Endothelial cell of umbilical vein (primary cell): Measurements from ENCODE around the gene C7. TPM values are rescaled to one million over a fixed set of nuclear protein-coding genes. Genes with fewer than 3 reads are reported as not detected.

Experiments used
- BruUV-seq: library from RNA; stranded (reverse); fragments of 400-500 nt; replicated peaks from 2 replicates; lab custom pipeline; 2021; lab: Mats Ljungman, UMichigan
- CTCF ChIA-PET: fragments of 300-600, 350-600 bp; sonication (Branson Sonifier 250); formaldehyde crosslinking; loops from one replicate; lab custom pipeline; 2021; ENCODE audit warnings: antibody characterized with exemption, inconsistent platforms; lab: Charles Lee
- POLR2A ChIA-PET: fragments of 300-600, 350-600 bp; sonication (Branson Sonifier 250); formaldehyde crosslinking; loops from one replicate; lab custom pipeline; 2021; ENCODE audit warnings: antibody characterized with exemption, inconsistent platforms; lab: Charles Lee
- DNase-seq: peaks from one replicate; pipeline ENCODE4 v3.0.0-alpha.2; 2011; ENCODE audit warnings: low read depth, low spot score
- FAIRE-seq: peaks from 2 replicates; lab custom pipeline; 2011; peaks lifted over from hg19 to GRCh38; lab: Jason Lieb, UNC
- H2AFZ ChIP-seq: 2 replicates; pipeline ENCODE4 v1.6.0; 2012; ENCODE audit warnings: low read depth, low read length, control low read depth, inconsistent platforms
- H3K27ac ChIP-seq: 2 replicates; pipeline ENCODE4 v1.5.1; 2011; ENCODE audit warnings: low read depth, mild to moderate bottlenecking, control low read depth, low read length, moderate library complexity; ENCODE audit not compliant: insufficient read depth
- H3K27me3 ChIP-seq, 2 experiments: 2 replicates each; pipeline versions ENCODE4 v1.6.0 to v1.6.1; 2011; ENCODE audit warnings: low read length in 2 of 2, mixed read lengths in 1 of 2; ENCODE audit not compliant: control insufficient read depth in 2 of 2, insufficient read depth in 2 of 2
- H3K36me3 ChIP-seq, 2 experiments: 2 replicates in 1 of 2; 3 replicates in 1 of 2; pipeline ENCODE4 v1.5.1; 2011; ENCODE audit warnings: low read length in 2 of 2, mild to moderate bottlenecking in 1 of 2, moderate library complexity in 1 of 2; ENCODE audit not compliant: control insufficient read depth in 2 of 2, insufficient read depth in 2 of 2; ENCODE audit errors: extremely low read depth in 1 of 2
- H3K4me1 ChIP-seq: 3 replicates; pipeline ENCODE4 v1.5.1; 2011; ENCODE audit warnings: mild to moderate bottlenecking, low read length; ENCODE audit not compliant: control insufficient read depth, insufficient read depth; ENCODE audit errors: extremely low read depth
- H3K4me2 ChIP-seq: 2 replicates; pipeline ENCODE4 v1.6.1; 2011; ENCODE audit warnings: low read length, control low read depth, mixed read lengths; ENCODE audit not compliant: insufficient read depth
- H3K4me3 ChIP-seq, 3 experiments: fragments of 200-600 bp in 1 of 3; sonication (generic), shearing (Covaris generic) in 1 of 3; replicated peaks in 1 of 3; 2 replicates each; pipeline ENCODE4 v1.5.1; 2011 to 2016; ENCODE audit warnings: control low read depth in 3 of 3, low read length in 3 of 3, mild to moderate bottlenecking in 2 of 3, inconsistent platforms in 1 of 3, low read depth in 1 of 3, moderate library complexity in 1 of 3; ENCODE audit not compliant: insufficient read depth in 1 of 3
- H3K79me2 ChIP-seq: 2 replicates; pipeline ENCODE4 v1.6.0; 2012; ENCODE audit warnings: low read length, inconsistent platforms; ENCODE audit not compliant: control insufficient read depth, insufficient read depth
- H3K9ac ChIP-seq: replicated peaks from 2 replicates; pipeline ENCODE3; 2011; ENCODE audit warnings: low read length, control low read depth; ENCODE audit not compliant: insufficient read depth; ENCODE audit errors: extremely low read depth
- H3K9me1 ChIP-seq: replicated peaks from 3 replicates; pipeline ENCODE4 v1.6.0; 2011; ENCODE audit warnings: mild to moderate bottlenecking, low read length; ENCODE audit not compliant: control insufficient read depth, insufficient read depth; ENCODE audit errors: extremely low read depth
- H3K9me3 ChIP-seq: replicated peaks from 2 replicates; pipeline ENCODE4 v1.5.1; 2012; ENCODE audit warnings: low read length, inconsistent platforms; ENCODE audit not compliant: control insufficient read depth, insufficient read depth
- H4K20me1 ChIP-seq: replicated peaks from 2 replicates; pipeline ENCODE3; 2011; ENCODE audit warnings: mild to moderate bottlenecking, low read length; ENCODE audit not compliant: control insufficient read depth, insufficient read depth; ENCODE audit errors: extremely low read depth
- EZH2 ChIP-seq: IDR thresholded peaks from 2 replicates; pipeline ENCODE4 v1.6.1; 2012; ENCODE audit warnings: borderline replicate concordance, low read depth, mild to moderate bottlenecking, moderate library complexity, low read length, inconsistent platforms; ENCODE audit not compliant: severe bottlenecking
- FOS ChIP-seq: IDR thresholded peaks from 2 replicates; pipeline ENCODE4 v1.6.1; 2011; ENCODE audit warnings: mild to moderate bottlenecking, low read length, moderate library complexity, borderline replicate concordance; ENCODE audit not compliant: insufficient read depth
- GATA2 ChIP-seq: IDR thresholded peaks from 2 replicates; pipeline ENCODE4 v1.7.0; 2011; ENCODE audit warnings: low read depth, mild to moderate bottlenecking, moderate library complexity, mixed read lengths, low read length; ENCODE audit not compliant: insufficient read length, insufficient read depth
- JUN ChIP-seq: IDR thresholded peaks from 2 replicates; pipeline ENCODE4 v1.6.1; 2011; ENCODE audit warnings: borderline replicate concordance, low read depth; ENCODE audit not compliant: insufficient read length, insufficient read depth
- MYC ChIP-seq: IDR thresholded peaks from one replicate; pipeline ENCODE4 v1.6.1; 2011; ENCODE audit warnings: mild to moderate bottlenecking, low read depth, low read length
- POLR2A ChIP-seq: IDR thresholded peaks from 2 replicates; pipeline ENCODE4 v1.6.1; 2012; ENCODE audit warnings: low read depth, mild to moderate bottlenecking, control low read depth, low read length
- POLR2AphosphoS5 ChIP-seq: IDR thresholded peaks from 2 replicates; pipeline ENCODE4 v1.6.1; 2012; ENCODE audit warnings: low read depth, mild to moderate bottlenecking, control low read depth, low read length, moderate library complexity; ENCODE audit not compliant: insufficient read depth
- dilution Hi-C: fragments of 300-500 bp; cut with MboI; formaldehyde crosslinking; loops from one replicate; pipeline ENCODE4 v1.15.0; 2019; ENCODE audit warnings: low sequenced_read_pairs; ENCODE audit not compliant: extremely low pct_ligation_motif_present
- intact Hi-C: fragments of 100-400 bp; cut with micrococcal nuclease; formaldehyde crosslinking; loops from one replicate; pipeline ENCODE4 v1.10.0; 2022
- polyA plus RNA-seq, 4 experiments: library from polyadenylated mRNA; depleted of rRNA in 3 of 4; stranded (reverse) in 3 of 4; unstranded in 1 of 4; fragments of >200 nt; gene quantifications; 2 replicates each; pipeline versions ENCODE4 v1.2.1 to v1.2.3, GENCODE V29; 2011 to 2012; ENCODE audit warnings: missing spikeins in 1 of 4
- total RNA-seq: library from RNA; stranded (reverse); gene quantifications from 2 replicates; pipeline ENCODE4 v1.2.3, GENCODE V29; 2021
- TF ChIP-seq, protein P1 (sequence below), 2 donors: IDR thresholded peaks; 1 replicate in 1 of 2; 2 replicates in 1 of 2; pipeline ENCODE4 v1.5.1; 2011; ENCODE audit warnings: low read length in 2 of 2, mild to moderate bottlenecking in 2 of 2, moderate library complexity in 2 of 2, control low read depth in 1 of 2, inconsistent platforms in 1 of 2, low read depth in 1 of 2; ENCODE audit not compliant: insufficient read depth in 1 of 2; ENCODE audit errors: extremely low read depth in 1 of 2
- TF ChIP-seq, protein P2 (sequence below): IDR thresholded peaks from 2 replicates; pipeline ENCODE4 v1.6.1; 2011; ENCODE audit not compliant: insufficient read depth, insufficient read length

C7 gene
- total and polyA plus RNA-seq, 2 donors (not counting 3 experiments of a cell fraction or from before 2014, with no cell fraction given) = 0.08 to 0.29 TPM

DNA sequence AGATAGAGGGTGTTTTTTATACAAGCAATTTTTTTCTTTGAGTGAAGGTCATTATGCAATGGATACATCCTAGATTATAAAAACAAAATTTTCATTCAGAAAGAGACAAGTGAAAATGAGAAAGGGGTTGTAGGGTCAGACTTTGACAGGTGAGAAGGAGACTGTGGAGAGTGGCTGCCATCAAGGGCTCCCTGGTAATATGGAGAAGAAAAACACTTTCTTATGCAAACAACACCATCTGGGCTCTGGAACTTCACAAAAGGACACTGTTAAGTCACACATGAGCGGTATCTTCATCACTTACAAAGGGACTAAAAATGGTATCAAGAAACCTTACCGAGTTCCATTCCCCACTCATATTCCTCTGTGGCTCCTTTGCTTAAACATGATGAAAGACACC, 23.5 kb downstream of the C7 start:
- Histone ChIP-seq H3K27ac (no peak overlapping the region), H2AFZ (no peak overlapping the region), H3K4me1 (no peaks in the 10 kb centered on the region), H3K9ac (no peak overlapping the region), H3K27me3 (no peaks in the 10 kb centered on the region), H3K36me3 (no peaks in the 10 kb centered on the region), H3K9me1 (no peaks in the 10 kb centered on the region), H4K20me1 (no peaks in the 10 kb centered on the region), H3K4me2 (no peak overlapping the region), H3K79me2 (no peaks in the 10 kb centered on the region), H3K9me3 (no peaks in the 10 kb centered on the region), H3K4me3 (no peak overlapping the region)
- dilution Hi-C loops (no loop called here), intact Hi-C loops (no loop called here)
- TF ChIP-seq EZH2 (no peak), FOS (no peak)
- ChIA-PET CTCF (no interaction called here), POLR2A (no interaction called here)
- DNase-seq (no peak), FAIRE-seq (no peak)
- BruUV-seq = no TSS peak

DNA sequence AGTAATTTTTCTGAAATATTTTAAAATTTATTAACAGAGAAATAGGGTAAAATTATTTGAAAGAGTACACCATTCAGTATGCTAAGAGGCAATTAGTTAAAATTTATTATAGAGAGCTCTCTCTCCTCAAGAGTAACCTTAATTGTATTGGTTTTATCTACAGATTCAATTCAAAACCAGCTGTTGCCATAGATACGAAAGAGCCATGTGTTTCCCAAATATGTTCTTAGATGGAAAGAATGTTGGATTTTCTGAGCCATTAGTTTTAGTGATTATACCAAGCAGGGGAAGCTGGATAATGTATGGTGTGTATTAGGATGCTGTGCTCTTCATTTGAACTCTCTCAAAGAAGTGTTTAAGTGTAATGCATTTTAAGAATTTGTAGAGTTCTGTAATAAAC, 27.8 kb downstream of the C7 start:
- DNase-seq (no peak), FAIRE-seq (no peak)
- dilution Hi-C loops = no loop called here
- Histone ChIP-seq H3K9ac (no peak overlapping the region), H3K4me1 (no peaks in the 10 kb centered on the region), H3K4me2 (no peak overlapping the region), H3K4me3 (no peak overlapping the region), H3K36me3 (no peaks in the 10 kb centered on the region), H4K20me1 (no peaks in the 10 kb centered on the region), H3K27me3 (no peaks in the 10 kb centered on the region), H3K79me2 (no peaks in the 10 kb centered on the region), H3K27ac (no peak overlapping the region), H3K9me1 (no peaks in the 10 kb centered on the region), H3K9me3 (no peaks in the 10 kb centered on the region), H2AFZ (no peak overlapping the region)
- intact Hi-C loops = no loop called here
- no TSS peak for BruUV-seq
- TF ChIP-seq POLR2A = no peak
- TF ChIP-seq, protein P1, sequence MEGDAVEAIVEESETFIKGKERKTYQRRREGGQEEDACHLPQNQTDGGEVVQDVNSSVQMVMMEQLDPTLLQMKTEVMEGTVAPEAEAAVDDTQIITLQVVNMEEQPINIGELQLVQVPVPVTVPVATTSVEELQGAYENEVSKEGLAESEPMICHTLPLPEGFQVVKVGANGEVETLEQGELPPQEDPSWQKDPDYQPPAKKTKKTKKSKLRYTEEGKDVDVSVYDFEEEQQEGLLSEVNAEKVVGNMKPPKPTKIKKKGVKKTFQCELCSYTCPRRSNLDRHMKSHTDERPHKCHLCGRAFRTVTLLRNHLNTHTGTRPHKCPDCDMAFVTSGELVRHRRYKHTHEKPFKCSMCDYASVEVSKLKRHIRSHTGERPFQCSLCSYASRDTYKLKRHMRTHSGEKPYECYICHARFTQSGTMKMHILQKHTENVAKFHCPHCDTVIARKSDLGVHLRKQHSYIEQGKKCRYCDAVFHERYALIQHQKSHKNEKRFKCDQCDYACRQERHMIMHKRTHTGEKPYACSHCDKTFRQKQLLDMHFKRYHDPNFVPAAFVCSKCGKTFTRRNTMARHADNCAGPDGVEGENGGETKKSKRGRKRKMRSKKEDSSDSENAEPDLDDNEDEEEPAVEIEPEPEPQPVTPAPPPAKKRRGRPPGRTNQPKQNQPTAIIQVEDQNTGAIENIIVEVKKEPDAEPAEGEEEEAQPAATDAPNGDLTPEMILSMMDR (IDR thresholded peaks at IDR 0.05; ENCODE audit: extremely low read depth in 1 of 2, insufficient read depth in 1 of 2, low read depth in 1 of 2, low read length in 2 of 2) = no peak
- no peak for TF ChIP-seq JUN
- no peak for TF ChIP-seq MYC
- no peak for TF ChIP-seq POLR2AphosphoS5
- TF ChIP-seq FOS = no peak
- TF ChIP-seq, protein P2, sequence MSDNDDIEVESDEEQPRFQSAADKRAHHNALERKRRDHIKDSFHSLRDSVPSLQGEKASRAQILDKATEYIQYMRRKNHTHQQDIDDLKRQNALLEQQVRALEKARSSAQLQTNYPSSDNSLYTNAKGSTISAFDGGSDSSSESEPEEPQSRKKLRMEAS = no peak
- TF ChIP-seq EZH2 = no peak
- TF ChIP-seq GATA2 = no peak
- ChIA-PET POLR2A (no interaction called here), CTCF (interaction anchor here (1.3 kb wide), 1 partner anchor 33 kb away, joined by 3 read pairs; no protein-coding TSS in a partner anchor)
